HCT116 (cell line): Measurements from ENCODE around the gene KRT14.

Experiments used
- EZH2 ChIP-seq: fragments of 200-600 bp; sonication (generic); IDR thresholded peaks from 2 replicates; pipeline ENCODE4 v1.6.1; 2017; ENCODE audit warnings: antibody characterized with exemption, mixed run types
- POLR2A ChIP-seq: IDR thresholded peaks from 2 replicates; pipeline ENCODE4 v1.7.0; 2011; ENCODE audit warnings: borderline replicate concordance; ENCODE audit not compliant: insufficient read depth, insufficient read length; ENCODE audit errors: extremely low read depth
- POLR2AphosphoS5 ChIP-seq: IDR thresholded peaks from 2 replicates; pipeline ENCODE4 v1.6.1; 2011; ENCODE audit warnings: mild to moderate bottlenecking, low read depth, low read length, moderate library complexity
- ZNF274 ChIP-seq: fragments of 200-500 bp; sonication (Bioruptor generic); IDR thresholded peaks from 2 replicates; pipeline ENCODE4 v1.6.1; 2014; ENCODE audit warnings: mild to moderate bottlenecking, low read depth, low read length, inconsistent platforms
- TF ChIP-seq, protein P1 (sequence below), 3 experiments: fragments of 200-600 bp in 1 of 3; sonication (generic) in 1 of 3; IDR thresholded peaks in 2 of 3; conservative IDR thresholded peaks in 1 of 3; 2 replicates each; pipeline ENCODE4 v1.5.1; 2012 to 2017; ENCODE audit warnings: low read depth in 2 of 3, low read length in 2 of 3, antibody characterized with exemption in 1 of 3, borderline replicate concordance in 1 of 3, control low read depth in 1 of 3, mild to moderate bottlenecking in 1 of 3, mixed read lengths in 1 of 3, mixed run types in 1 of 3, moderate library complexity in 1 of 3; ENCODE audit not compliant: insufficient read depth in 1 of 3
- TF ChIP-seq, protein P2 (sequence below): IDR thresholded peaks from 2 replicates; pipeline ENCODE4 v1.6.1; 2011; ENCODE audit warnings: mild to moderate bottlenecking, low read length, moderate library complexity; ENCODE audit not compliant: insufficient replicate concordance; ENCODE audit errors: extremely low read depth

DNA sequence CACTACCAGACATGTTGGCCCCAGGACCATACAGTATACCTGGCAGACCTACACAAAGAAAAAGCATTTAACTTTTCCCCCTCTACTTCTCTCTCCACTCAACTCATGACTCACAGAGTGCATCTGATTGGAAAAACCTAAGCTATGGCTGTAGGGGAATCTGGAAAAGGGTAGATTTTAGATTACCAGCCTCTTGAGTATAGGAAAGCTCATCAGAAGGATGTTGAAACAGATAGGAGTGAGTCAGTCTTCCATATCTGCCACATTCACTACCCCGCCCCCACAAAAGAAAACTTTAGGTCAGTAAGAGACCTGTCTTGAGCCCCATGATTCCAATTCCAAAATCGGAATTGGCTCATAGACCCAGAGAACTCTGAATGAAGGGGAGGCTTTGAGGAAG, 27.1 kb downstream of the KRT14 start:
- TF ChIP-seq POLR2A (no peak), POLR2AphosphoS5 (no peak), ZNF274 (no peak), EZH2 (no peak)
- TF ChIP-seq, protein P1, sequence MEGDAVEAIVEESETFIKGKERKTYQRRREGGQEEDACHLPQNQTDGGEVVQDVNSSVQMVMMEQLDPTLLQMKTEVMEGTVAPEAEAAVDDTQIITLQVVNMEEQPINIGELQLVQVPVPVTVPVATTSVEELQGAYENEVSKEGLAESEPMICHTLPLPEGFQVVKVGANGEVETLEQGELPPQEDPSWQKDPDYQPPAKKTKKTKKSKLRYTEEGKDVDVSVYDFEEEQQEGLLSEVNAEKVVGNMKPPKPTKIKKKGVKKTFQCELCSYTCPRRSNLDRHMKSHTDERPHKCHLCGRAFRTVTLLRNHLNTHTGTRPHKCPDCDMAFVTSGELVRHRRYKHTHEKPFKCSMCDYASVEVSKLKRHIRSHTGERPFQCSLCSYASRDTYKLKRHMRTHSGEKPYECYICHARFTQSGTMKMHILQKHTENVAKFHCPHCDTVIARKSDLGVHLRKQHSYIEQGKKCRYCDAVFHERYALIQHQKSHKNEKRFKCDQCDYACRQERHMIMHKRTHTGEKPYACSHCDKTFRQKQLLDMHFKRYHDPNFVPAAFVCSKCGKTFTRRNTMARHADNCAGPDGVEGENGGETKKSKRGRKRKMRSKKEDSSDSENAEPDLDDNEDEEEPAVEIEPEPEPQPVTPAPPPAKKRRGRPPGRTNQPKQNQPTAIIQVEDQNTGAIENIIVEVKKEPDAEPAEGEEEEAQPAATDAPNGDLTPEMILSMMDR (IDR thresholded peaks at IDR 0.05 in 2 of 3, conservative IDR thresholded peaks at IDR 0.05 in 1 of 3; ENCODE audit: borderline replicate concordance in 1 of 3, insufficient read depth in 1 of 3, low read depth in 2 of 3, low read length in 2 of 3), result no peak
- TF ChIP-seq, protein P2, sequence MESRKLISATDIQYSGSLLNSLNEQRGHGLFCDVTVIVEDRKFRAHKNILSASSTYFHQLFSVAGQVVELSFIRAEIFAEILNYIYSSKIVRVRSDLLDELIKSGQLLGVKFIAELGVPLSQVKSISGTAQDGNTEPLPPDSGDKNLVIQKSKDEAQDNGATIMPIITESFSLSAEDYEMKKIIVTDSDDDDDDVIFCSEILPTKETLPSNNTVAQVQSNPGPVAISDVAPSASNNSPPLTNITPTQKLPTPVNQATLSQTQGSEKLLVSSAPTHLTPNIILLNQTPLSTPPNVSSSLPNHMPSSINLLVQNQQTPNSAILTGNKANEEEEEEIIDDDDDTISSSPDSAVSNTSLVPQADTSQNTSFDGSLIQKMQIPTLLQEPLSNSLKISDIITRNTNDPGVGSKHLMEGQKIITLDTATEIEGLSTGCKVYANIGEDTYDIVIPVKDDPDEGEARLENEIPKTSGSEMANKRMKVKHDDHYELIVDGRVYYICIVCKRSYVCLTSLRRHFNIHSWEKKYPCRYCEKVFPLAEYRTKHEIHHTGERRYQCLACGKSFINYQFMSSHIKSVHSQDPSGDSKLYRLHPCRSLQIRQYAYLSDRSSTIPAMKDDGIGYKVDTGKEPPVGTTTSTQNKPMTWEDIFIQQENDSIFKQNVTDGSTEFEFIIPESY, result no peak
